Islet of Langerhans (tissue), 1 donor: ENCODE results near the gene PLA2G1B.

ENCODE experiments used
- FAIRE-seq: peaks from one replicate; lab custom pipeline; 2011; peaks lifted over from hg19 to GRCh38; lab: Jason Lieb, UNC

PLA2G1B gene

DNA sequence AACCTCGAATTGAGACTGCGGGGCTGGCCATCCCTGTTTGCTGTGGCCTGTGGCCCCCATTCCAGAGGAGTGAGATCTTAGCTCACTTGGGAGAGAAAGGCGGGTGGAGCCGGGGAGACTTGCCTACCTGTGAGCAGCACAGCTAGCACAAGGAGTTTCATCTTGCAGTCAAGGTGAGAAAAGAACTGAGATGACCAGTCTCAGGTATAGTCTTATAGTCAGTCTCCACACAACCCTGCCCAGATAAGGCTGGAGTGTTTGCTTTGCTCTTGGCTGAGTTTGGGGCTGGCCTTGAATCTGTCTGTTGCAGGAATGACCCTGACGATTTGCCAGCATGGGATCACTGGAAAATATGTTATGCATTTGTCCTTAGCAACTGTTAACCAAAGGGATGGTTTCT lies at the start of gene PLA2G1B:
TSS of gene PLA2G1B (minus strand) at position 187 of the 400 bp plus-strand sequence. CDS start at position 161, 26 bp downstream.
- no peak for FAIRE-seq

DNA sequence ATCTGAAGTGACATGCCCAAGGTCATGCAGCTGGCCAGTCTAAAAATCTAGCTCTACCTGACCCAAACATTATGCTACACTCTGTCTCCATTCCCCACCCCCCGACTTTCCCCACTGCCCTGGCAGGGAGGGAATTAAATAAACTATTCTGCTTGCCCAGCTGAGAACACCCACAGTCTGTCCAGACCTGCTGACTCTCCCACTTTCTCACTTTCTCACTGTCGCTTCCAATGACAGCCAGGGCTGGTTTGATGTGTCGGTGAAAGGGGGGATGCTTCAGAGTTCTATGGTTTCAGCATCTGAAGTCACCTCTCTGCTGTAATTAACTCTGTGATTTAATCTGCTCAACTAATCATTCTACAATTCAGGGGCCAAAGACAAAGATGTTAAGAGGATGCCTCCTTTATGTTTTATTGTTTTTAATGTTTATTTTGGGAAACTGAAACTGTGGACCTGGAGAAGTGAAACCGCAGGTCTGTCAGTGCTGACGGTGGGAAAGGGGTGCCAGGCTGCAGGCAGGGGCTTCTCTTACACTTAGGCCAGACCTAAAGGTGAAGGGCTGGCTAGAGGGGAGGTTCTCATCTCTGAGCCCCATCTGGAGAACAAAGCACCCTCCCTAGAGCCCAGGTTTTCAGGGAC lies 49.5 kb upstream of the PLA2G1B start:
- FAIRE-seq = no peak

DNA sequence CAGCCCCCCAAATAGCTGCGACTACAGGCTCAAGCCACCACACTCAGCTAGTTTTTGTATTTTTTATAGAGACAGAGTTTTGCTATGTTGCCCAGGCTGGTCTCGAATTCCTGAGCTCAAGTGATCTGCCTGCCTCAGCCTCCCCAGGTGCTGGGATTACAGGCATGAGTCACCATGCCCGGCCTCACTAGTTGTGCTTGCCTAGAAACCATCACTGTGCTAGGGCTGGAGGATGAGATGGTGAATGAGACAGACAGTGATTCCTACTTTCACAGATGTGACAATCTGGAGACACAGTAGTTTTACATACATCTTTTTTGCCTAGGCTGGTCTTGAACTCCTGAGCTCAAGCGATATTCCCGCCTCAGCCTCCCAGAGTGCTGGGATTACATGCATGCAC lies 48.8 kb upstream of the PLA2G1B start:
- FAIRE-seq = no peak

DNA sequence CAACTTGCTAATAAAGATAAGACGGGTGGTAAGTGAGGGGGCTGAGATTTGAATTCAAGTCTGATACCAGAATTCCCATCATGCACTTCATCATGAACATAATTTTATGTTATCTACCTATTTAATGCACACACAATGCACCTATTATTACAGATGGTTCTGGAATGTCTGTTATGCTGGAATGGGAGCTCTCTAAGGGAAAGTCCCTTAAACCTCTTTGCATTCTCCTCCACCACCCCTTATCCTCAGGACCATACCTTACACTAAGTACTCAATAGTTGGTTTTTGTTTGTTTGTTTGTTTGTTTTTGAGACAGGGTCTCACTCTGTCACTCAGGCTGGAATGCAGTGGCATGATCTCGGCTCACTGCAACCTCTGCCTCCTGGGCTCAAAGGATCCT lies 48.4 kb upstream of the PLA2G1B start:
- FAIRE-seq = no peak

DNA sequence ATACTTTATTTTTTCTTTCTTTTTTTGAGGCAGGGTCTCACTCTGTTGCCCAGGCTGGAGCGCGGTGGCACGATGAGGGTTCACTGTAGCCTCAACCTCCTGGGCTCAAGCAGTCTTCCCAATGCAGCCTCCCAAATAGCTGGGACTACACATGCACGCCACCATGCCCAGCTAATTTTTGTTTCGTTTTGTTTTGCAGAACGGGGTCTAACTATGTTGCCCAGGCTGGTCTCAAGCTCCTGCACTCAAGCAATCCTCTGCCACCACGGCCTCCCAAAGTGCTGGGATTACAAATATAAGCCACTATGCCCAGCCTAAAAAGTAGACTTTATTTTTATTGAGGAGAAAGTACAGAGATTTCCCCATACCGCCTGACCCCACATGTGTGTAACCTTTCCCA lies 46.1 kb upstream of the PLA2G1B start:
- FAIRE-seq = no peak

DNA sequence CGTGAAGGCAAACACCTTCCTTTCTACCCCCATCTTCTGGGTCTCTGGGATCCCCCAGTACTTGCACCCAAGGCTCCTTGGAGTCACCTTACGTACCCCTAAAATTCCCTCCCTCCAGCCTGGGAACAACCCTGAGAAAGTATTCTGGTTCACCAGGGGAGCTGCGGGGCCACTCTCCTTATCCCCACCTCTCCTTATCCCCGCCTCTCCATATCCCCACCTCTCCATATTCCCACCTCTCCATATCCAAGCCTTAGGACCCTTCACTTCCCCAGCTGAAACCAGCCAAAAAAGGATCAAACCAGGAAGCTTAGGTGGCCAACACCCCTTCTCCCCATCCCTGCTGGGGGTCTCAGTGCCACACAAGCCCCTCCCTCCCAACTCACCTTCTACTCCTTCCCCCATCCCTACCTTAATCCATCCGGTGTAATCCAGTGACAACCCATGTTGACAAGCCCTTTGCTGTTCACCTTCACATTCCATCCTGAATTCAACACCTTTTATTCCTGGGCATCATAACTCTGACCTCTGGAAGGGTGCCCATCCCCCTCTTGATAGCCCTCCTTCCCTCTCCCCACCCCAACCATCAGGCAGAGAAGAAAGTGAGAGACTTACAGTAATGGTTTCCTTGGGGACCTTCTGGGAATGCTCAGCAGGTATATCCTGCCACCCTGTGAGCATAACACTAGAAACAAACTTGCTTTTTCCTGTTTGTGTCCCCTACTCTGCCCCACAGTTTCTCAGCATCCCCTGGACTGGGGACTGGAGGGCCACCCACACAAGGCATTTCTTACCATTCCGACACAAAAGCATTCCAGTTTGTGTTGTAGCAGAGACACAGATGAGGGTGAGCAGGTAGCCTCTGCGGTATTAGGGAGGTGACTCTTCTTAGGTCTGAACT lies 43.0 kb upstream of the PLA2G1B start:
- no peak for FAIRE-seq

DNA sequence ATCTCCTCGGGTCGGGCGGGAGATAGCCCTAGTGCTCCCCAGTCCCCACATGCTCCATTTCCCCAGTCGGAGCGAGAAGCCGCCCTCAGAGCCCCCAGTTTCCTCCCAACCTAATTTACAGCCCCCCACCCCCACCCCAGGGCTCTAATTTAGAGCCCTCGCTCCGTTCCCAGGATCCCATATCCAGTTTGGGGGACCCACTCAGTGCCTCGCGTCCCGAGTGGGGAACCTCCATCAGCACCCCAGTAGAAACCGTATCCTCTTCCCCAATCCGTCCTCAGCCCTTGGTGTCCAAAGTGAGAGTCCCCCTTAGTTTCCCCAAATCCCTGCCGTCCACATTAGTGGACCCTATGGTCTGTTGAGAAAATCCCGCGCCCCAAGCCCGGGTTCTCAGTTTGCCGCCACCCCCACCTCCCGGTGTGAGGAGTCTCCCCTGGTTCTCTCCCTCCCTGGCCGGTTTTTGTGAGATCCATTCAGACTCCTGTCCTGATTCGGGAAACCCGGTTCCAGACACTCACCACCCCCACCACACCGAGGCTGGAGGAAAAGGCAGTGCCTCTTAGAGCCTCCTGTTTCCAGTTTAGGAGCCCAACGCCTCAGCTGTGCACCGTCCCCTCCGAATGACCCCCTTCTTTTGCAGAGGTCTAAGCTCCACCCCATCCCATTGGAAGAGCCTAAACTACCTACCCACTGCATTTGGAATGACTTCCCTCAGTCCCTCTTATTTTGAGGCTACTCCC lies 42.2 kb upstream of the PLA2G1B start:
- FAIRE-seq = no peak

DNA sequence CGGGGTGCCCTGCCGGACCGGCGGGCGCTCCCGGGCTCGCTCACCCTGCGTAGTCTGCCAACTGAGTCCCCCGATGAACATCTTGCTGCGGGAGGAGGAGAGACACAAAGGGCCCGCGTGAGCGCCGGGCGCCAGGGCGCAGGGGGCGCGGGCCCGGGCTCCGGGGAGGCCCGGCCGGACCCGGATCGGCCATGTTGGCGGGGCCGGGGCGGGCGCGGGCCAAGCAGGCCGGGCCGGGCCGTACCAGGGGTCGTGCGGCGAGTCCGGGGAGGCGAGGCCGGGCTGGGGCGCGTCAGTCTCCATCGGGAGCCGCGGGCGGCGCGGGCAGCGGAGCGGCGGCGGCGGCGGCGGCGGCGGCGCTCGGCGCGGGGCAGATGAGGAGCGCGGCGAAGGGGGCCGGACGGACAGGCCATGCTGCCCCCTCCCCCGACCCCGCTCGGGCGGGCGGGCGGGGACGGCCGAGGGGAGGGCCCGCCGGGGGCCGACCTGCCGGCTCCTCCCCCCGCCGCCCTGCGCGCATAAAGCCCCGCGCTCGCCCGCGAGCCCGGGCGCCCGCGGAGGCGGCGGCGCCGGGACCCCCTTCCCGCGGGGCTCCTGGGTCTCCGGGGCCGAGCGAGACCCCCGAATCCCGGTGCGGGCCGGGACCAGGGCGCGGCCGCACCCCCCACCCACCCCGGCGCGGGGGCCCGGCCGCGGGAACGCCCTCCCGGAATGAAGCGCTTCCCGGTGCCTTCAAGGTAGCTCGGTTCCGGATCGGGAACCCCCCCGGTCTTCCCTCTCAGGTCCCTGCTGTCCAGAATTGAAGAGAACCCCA lies 41.4 kb upstream of the PLA2G1B start, which contains the start of gene MSI1:
TSS of gene MSI1 (minus strand) at position 376 of the 814 bp plus-strand sequence. CDS start at position 303, 73 bp downstream.
- no peak for FAIRE-seq

DNA sequence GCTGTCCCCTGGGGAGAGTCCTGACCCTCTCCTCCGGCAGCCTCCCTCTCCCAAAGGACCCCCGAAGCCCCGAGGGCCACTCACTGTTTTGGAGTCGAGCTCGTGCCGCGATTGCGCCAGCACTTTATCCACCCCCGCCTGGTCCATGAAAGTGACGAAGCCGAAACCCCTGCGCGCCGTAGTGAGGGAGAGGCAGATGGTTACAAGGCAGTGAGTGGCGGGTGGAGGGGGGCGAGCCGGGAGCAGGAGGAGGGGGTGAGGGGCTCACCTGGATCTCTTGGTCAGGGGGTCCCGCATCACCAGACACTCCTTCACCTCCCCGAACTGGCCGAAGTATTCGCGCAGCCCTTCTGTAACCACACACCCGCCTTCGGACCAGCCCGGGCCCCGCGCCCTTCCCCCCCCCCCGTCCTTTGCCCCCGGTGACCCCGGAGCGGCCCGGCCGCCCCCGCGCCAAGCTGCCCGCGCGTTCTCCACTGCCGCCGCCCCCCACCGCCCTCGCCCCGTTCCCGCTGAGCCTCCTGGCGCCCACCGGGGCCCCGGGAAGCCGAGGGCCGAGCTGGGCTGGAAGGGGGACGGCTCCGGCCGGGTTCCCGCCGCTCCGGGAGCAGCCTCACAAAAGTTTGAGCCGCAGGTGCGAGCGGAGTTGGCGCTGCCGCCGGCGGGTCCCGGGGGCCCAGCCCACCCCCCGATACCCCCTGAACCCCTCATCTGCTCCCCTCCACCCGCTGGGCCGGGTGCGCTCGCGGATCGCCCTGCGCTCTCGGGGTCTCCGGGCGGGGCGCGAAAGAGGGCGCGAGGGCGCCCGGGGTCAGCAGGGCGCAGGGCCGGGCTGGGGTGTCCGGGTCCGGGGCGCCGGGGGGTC lies 40.6 kb upstream of the PLA2G1B start:
- no peak for FAIRE-seq

DNA sequence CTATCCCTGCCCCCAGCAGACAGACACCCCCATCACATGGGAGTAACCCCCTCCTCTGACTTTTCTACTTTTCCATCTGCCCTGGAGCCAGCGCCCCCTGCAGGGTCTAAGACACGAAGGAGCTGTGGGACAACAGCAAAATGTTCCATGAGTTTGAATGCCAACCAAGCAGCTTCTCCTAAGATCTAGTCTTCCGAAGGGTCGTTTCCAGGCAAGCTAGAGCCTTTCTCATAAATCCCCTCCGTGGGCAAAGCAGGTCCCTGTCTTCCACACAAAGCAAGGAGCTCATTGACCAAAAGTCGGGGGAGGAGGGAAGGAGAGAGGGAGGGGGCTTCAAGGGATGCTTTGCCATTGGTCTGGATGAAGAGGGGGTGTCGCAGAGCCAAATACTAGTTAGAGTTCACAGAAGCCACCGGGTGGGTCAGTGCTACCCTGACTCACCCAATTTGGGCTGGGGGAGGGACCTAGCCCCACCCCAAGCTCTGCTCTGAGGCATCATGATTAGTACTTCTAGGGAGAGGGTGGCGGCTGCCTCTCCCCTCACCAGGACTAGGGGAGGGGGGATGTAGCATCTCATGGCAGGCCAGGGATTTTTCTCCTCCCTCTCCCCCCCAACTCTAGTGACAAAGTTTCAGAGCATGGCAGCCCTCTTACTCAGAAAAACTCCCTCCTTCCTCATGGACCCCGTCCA lies 39.8 kb upstream of the PLA2G1B start:
- FAIRE-seq = no peak

DNA sequence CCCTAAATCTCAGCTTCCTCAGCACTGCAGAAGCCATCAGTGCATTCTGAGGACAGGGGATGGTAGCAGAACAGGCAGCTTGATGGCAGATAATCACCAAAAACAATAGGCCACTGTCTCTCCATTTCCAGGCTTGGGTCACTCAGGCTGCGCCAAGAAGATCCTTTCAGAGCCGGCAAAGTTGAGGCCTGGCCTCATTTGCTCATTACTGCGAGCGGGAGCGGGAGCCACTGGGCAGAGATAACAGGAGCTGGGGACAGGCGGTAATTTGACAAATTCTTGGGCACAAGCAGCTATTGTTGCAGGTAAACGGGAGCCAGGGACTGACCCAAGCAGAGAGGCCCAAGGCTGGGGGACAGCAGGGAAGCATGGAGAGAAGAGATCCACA lies 39.3 kb upstream of the PLA2G1B start:
- no peak for FAIRE-seq

DNA sequence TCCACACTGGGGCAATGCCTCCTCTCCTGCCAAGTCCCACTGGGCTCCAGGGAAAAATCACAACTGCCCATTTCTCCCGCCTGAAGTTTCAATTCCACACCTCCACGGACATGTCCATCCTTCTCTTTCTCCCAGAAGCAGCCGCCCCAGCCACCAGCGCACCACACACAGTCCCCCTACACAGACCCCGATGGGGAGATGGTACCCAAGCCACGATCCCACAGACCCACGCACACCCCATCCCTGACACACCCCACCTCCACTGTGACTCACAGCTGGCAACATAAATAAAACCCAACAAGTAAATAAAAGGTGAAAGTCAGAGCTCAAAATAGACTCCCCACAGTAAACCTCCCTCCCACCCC lies 38.7 kb upstream of the PLA2G1B start:
- no peak for FAIRE-seq

DNA sequence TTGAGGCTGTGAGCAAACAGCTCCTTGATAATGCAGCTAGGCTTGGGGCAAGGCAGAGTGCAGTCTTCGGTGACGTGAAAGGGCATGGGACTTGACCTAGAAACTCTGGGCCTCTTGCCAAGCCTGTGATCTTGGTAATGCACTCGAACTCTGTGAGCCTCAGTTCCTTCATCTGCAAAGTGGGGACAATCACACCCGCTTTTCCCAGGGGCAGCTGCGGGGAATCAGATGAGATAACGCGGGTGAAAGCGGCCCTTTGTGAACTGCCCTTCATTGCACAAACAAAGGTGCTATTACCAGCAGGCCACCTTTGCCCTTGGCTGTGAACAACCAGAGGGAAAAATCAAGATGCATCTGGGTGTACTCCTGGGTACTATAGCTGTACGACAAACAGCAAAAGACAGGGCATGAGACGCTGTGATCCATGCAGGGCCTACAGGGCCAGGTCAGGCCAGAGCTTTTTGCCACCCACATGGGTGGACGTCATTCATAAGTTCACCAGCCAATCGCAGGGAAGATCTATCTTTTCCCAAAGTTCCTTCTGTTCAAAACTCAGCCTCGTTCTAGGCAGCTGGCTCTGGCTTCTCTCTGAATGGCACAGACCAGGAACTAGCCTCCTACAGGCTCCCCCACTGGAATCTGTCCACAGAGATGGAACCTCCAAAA lies 38.2 kb upstream of the PLA2G1B start:
- FAIRE-seq = no peak

DNA sequence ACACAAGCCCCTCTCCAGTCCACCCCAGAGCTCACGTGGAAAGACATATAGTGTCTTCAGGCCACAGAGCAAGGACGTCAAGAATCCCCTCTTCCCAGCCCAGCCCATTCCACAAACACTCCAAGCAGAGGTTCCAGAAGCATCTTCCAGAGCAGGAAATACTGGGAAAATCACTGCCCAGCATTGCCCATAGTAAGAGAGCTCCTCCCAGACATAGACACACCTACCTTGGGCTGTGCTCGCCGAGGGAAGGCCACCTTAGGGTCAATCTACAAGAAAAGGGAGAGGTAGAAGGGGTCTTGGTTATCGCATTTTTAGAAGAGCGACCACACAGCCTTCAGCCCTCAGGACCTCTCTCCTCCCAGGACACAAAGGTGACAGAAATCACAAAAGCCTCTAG lies 36.9 kb upstream of the PLA2G1B start:
- no peak for FAIRE-seq

DNA sequence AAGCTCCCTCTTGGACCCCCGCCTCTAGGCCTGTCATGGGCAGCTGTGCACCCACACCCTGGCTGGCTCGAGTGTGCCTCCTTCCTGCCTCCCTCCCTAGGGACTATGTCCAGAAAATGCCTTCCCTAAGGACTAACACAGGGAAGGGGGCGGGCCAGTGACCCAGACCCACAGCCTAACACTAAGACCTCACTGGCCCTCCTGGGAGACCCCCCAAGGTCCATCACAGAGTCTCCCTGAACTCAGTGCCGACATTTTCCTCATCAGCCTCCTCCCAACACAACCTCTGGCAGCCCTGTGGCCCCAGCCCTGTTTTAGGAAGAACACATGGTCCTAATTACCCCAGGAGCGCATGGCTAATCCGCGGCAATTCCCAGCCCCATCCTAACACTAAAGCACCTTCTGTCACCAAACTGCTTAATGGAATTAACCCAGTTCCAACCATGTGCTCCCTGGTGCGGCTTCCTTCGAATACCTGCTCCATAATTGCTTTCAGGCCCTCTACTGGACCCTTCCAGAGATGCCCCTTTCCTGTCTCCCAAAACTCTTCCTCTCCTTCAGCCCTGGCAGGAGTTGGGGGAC lies 35.8 kb upstream of the PLA2G1B start:
- FAIRE-seq = no peak

DNA sequence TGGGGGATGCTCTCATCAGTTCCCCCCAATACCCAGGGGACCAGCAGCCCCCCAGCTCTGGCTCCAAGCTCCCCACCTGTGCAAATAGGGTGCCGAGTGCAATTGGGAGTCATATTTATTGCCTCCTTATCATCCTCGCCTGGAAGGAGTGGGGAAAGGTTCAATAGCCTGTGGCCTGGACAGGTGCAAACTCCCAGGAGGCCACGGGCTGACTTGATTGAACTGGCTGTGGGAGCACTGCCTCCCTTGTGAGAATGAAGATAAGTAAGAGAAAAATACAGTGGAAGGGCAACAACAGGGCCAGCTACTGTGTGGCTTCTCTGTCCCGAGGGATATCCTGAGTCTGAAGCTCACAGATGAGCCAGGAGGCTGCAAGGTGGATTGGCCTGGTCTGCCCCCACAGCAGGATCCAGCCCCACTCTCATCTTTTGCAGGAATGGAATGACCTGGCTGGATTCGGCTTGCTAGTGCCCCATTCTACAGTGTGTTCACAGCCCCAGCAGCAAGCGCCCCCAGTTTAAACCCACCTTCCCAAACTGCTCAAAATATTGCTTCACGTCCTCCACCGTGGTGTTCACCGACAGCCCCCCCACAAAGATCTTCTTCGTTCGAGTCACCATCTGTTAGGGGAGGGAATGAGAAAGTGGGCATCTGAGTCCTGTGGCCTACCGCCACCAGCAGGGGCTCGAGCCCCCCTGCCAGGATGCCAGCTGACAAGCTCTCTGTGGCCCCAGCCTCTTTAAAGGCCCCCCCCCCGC lies 35.1 kb upstream of the PLA2G1B start:
- no peak for FAIRE-seq

DNA sequence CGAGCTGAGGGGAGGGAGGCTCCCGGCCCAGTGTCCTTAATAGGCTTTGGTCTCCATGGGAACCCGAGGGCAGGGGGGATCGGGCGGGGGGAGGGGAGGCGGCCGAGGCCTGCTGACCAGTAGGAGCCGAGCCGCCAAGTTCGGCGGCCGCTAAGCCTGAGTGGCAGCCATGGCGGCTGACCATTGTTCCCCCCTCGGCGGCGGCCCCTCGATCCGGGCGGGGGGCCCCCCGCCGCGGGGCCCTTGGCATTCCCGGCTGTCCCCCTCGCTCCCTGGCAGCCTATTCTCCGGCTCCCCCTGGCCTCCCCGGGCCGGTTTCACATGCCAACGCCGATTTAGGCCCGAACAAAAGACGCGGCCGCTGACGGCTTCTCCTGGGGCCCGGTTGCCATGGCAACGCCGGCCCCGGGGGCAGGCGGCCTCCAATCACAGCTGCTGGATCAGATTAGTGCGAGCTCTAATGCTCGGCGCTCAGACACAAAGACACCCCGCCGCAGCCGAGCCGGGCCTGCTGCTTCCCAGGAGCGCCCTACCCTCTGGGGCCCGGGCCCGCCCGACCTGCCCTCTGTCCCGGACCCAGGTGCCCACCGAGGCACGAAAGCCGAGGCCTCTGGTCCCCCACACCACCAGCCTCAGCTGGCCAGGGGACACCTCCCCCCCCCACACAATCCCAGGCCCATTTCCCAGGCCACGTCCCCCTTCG lies 34.1 kb upstream of the PLA2G1B start:
- FAIRE-seq = no peak

DNA sequence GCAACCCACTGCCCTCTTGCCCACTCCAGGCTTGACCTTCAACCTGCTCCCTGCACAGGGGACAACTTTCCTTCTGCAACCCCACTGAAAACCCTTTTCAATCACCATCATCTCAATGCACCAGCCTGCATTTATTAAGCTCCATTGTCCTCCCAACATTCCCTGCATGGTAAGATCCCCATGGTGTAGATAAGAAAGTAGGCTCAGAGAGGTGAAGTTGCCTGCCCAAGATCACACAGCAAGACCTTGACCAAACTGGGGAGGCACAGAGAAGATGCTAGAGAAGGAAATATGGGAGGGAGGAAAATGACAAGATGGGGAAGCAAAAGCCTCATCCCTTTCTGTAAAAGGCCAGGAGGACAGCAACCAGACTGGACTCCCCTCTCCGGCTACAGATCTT lies 31.5 kb upstream of the PLA2G1B start:
- FAIRE-seq = no peak
